ENCODE results near the gene TMEM131. TPM values are rescaled to one million over a fixed set of nuclear protein-coding genes. Genes with fewer than 3 reads are reported as not detected.

The TMEM131 gene
- total and polyA plus RNA-seq, 2 of the 8 experiments (the other 6 are each of a cell fraction or from before 2014, with no cell fraction given) = 9.7 to 22.9 TPM

- DNase-seq (ENCODE audit: low read depth in 1 of 2, low spot score in 2 of 2) (no peak), FAIRE-seq (no peak)
- TF ChIP-seq CTCF (IDR thresholded peaks at IDR 0.05; ENCODE audit: control extremely low read depth in 1 of 3, insufficient read depth in 1 of 3, low read depth in 1 of 3, low read length in 3 of 3) (no peak), KDM5A (IDR thresholded peaks at IDR 0.05; ENCODE audit: low read length) (no peak)
- H3K4ac ChIP-seq (replicated peaks; ENCODE audit: insufficient read length, low read depth, low read length) = no peak overlapping the region
- no peak overlapping the region for H3K4me3 ChIP-seq (ENCODE audit: extremely low read depth in 1 of 4, insufficient read depth in 2 of 4, low read depth in 3 of 4, low read length in 4 of 4)
- no peak overlapping the region for H2BK15ac ChIP-seq (ENCODE audit: low read length)
- H3K36me3 ChIP-seq (ENCODE audit: control insufficient read depth in 2 of 4, insufficient read depth in 4 of 4, low read length in 3 of 4) = no peaks in the 10 kb centered on the region
- H3K4me2 ChIP-seq (ENCODE audit: insufficient read depth in 1 of 2, low read depth in 2 of 2, low read length in 2 of 2) = no peak overlapping the region
- H3K79me1 ChIP-seq (ENCODE audit: low read depth, low read length) = no peaks in the 10 kb centered on the region
- 79% methylated on average over 10 of the region's 11 CpGs; no CpG with 5 or more reads in 1 of the 2 experiments for WGBS, 2 experiments (ENCODE audit: extremely low coverage in 1 of 2, insufficient coverage in 1 of 2, insufficient read length in 1 of 2, insufficient replicate concordance in 2 of 2, low coverage in 1 of 2, low lambda C conversion rate in 2 of 2, missing lambda C conversion rate in 1 of 2)
- no peak overlapping the region for H3K9ac ChIP-seq (replicated peaks in 1 of 4; ENCODE audit: extremely low read depth in 1 of 4, low read depth in 3 of 4, low read length in 3 of 4)
- no peaks in the 10 kb centered on the region for H3K9me3 ChIP-seq (ENCODE audit: insufficient read depth in 2 of 2, low read depth in 1 of 2, low read length in 1 of 2)
- H2BK12ac ChIP-seq (ENCODE audit: low read depth, low read length) = no peak overlapping the region
- no peak overlapping the region for H4K91ac ChIP-seq (replicated peaks; ENCODE audit: insufficient read length, low read length)
- H4K20me1 ChIP-seq (replicated peaks in 1 of 2; ENCODE audit: control insufficient read depth in 1 of 2, insufficient read depth in 2 of 2, low read length in 2 of 2) = no peaks in the 10 kb centered on the region
- H3K23me2 ChIP-seq (ENCODE audit: low read depth, low read length) = no peaks in the 10 kb centered on the region
- H2AFZ ChIP-seq (ENCODE audit: low read length) = no peak overlapping the region
- no peak overlapping the region for H3K23ac ChIP-seq (ENCODE audit: insufficient read length)
- peaks cover 0 to 3% (median 1%) of the 10 kb centered on the region in 4 experiments; a peak in 3 of 7 replicates for H3K4me1 ChIP-seq (replicated peaks in 1 of 4; ENCODE audit: control insufficient read depth in 3 of 4, insufficient read depth in 4 of 4, low read length in 3 of 4)
- no peak overlapping the region for H3K56ac ChIP-seq (replicated peaks; ENCODE audit: insufficient read length, low read depth, low read length)
- H3K27me3 ChIP-seq (replicated peaks in 1 of 4; ENCODE audit: control insufficient read depth in 3 of 4, extremely low read depth in 1 of 4, insufficient read depth in 3 of 4, low read length in 3 of 4) = no peaks in the 10 kb centered on the region
- ChIA-PET POLR2A (ENCODE audit: partially characterized antibody) (interaction anchor here (0.8 kb wide), 1 partner anchor 20 kb away, joined by 3 read pairs; no protein-coding TSS in a partner anchor), CTCF (ENCODE audit: partially characterized antibody) (interaction anchor here (0.6 to 13.6 kb wide), 8 partner anchors 13 to 431 kb away, joined by 3 to 202 read pairs (median 4); no protein-coding TSS in a partner anchor)
- H2BK20ac ChIP-seq (ENCODE audit: low read length) = no peak overlapping the region
- H3K79me2 ChIP-seq (ENCODE audit: control insufficient read depth in 1 of 2, insufficient read depth in 2 of 2, low read length in 2 of 2) = no peaks in the 10 kb centered on the region
- no peak overlapping the region for H2AK5ac ChIP-seq (ENCODE audit: low read depth, low read length)
- H4K8ac ChIP-seq (ENCODE audit: extremely low read depth, insufficient read depth, low read length) = no peak overlapping the region; the same call in 1 of the 2 replicates
- H3K14ac ChIP-seq (ENCODE audit: insufficient read length) = no peak overlapping the region
- H3K27ac ChIP-seq (ENCODE audit: low read depth, low read length) = no peak overlapping the region
- H2BK5ac ChIP-seq (ENCODE audit: low read depth, low read length) = no peak overlapping the region
- no peak overlapping the region for H4K5ac ChIP-seq (ENCODE audit: insufficient read length, low read depth, low read length)
- no peak overlapping the region for H3K18ac ChIP-seq (ENCODE audit: extremely low read depth, low read length)
- H2BK120ac ChIP-seq (replicated peaks; ENCODE audit: low read depth, low read length) = no peak overlapping the region
Observed at GRCh38 chr2:97712693-97713295, 283.0 kb downstream of the TMEM131 start.

Data from H1 (cell line).